T follicular helper cell (primary cell): ENCODE measurements around the gene CES3.
"Not testable (repeated sequence)": the region's sequence is repeated elsewhere in the genome, so short reads cannot be mapped to it uniquely, and the experiment has no call there.

Experiments used
- DNase-seq: peaks from one replicate; pipeline ENCODE4 v3.0.0-alpha.2; 2020; ENCODE audit warnings: low read depth

CES3 gene

DNA sequence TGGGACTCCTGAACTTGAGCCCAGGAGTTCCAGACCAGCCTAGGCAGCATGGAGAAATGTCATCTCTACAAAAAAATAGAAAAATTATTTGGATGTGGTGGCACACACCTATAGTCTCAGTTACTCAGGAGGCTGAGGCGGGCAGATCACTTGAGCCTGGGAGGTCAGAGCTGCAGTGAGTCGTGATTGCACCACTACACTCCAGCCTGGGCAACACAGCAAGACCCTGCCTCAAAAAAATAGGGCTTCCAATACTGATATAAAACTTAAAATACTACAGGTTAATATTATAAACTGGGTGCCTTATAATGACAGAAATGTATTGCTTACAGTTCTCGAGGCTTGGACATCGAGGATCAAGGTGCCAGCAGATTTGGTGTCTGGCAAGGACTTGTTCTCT is 15.1 kb upstream of the CES3 start:
- no peak for DNase-seq

DNA sequence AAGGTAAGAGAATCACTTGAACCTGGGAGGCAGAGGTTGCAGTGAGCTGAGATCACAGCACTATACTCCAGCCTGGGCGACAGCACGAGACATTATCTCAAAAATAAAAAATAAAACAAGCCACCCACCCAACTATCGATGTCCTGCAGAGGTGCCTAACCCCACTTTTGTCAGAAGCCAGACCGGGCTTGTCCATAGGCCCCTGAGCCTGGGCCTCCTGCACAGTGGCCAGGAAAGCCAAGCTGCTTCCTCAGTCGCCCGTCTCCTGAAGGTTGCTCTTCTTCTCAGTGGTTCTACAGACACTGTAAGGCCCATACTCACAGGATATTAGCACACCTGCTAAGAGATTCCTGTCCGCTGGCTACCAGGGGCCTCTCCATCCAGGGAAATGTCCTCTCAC is 14.5 kb upstream of the CES3 start:
- no peak for DNase-seq

DNA sequence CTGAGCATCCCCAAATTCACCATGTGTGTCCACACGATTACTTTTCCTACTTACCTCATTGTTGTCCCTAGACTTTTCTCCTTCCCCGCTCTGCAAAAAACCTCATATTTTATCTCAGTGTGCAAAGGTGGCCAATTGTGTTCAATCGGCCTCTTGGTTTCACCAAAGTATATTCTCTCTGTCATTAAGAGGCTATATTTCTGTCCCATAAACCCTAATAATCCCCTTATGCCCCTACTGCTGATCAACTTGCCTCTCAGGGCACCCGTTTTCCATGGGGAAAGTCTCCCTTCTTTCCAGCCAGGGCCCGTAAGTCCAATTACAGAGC is 14.1 kb upstream of the CES3 start:
- DNase-seq = no peak

DNA sequence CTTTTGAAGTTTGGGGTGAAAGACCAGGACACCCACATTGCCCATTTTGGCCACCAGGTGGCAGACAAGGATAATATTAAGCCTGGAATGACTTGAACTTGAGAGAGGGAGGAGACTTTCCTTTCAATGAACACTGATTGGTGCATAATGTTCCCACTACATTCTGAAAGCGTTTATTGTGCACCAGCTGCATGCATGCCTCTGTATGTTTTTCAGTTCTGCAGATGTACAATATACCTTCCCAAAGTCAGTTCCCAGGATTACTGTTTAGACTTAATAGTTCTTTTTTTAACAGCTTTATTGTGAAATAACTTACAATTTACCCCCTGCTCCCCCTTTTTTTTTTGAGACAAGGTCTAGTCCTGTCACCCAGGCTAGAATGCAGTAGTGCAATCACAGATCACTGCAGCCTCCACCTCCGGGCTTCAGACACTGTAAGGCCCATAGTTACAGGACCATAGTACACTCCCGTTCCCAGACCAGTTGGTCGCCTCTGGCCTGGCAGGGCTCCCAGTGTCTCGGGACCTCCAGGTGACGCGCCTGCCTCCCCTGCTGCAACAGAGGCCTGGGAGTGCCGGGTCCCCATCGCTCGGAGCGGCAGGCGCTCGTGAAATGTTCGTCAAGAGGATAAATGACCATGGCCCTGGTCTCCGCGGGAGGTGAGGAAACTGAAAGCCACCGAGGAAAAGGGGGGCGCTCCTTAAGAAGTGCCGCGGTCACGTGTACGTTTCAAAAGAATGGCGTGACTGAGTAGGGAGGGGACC is 13.6 kb upstream of the CES3 start:
- peak; percentile 78 for DNase-seq

DNA sequence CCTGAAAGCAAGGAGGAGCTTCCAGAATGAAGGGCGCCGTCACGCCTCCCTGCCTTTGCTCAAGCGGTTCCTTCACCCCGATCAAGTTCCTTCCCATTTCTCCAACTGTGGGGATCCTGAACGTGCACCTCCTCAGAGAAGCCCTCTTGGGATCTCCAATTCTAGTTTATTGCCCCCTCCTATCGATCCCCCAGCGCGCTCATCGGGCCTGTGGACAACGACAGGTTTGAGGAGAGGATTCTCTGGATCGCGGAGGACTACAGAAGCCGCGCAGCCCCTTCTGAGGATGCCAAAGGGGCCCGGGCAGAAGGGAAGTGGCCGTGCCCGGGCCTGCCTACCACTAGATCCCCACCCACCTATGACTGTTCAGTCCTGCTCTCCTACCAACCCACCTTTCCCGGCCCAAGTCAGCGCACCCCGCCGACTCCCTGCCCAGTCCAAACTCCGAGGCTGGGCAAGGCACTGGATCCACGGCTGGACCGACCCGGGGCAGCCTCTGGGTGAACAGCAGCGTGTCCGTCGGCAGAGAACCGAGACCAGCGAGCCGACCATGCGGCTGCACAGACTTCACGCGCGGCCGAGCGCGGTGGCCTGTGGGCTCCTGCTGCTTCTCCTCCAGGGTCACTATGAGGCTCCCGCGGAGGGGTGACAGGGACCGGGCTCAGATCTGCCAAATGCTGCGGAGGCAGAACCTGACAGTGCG is 12.8 kb upstream of the CES3 start:
- DNase-seq = no peak

DNA sequence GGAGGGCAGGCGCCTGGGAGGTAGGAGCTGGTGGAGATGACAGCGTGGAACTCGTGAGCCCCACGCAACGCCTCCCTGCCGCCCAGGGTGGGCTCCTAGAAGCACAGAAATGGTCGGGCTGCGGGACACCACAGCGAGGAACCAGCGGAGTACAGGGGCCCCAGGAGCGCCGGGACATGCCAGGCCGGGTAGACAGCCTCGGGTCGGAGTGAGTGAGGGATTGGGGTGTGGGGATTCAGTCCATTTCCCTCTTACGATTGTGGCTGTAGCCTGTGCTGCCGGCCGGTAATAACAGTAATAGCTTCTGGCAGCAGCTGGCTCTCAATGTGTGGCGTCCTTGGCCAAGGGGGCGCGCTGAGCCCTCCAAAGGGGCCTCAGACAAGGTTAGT is 12.2 kb upstream of the CES3 start:
- no peak for DNase-seq

DNA sequence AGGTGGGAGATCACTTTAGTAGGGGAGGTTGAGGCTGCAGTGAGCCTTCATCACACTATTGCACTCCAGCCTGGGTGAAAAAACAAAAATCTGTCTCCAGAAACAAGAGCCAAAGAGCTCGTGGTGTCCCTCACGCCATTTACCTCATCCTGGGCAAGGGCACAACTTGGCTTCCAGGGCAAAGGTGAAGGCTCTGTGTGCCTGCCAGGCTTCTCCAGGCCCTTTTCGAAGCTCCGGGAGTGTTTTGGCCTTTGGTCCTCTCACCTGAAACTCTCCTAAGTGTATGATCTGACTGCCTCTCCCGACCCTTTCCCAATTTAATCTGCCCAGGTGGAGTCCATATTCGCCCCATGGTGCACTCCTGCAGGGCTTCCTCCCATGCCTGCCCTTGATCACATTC is 11.6 kb upstream of the CES3 start:
- no peak for DNase-seq

DNA sequence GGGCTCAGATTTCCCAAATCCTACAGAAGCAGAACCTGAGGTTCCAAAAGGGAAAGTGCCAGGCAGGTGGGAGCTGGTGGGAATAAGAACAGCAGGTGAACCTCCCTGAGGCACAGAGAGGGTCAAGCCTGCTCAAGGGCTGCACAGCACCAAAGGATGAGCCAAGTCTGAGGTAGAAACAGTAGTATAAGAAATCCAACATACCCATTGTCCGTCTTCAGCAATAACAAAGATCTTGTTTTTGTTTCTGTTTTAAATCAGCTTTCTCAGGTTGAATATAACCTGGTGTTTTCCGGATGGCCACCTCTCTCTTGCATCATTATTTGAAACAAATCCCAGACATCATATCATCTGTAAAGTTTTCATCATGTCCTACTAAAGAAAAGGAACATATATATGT is 10.6 kb upstream of the CES3 start:
- no peak for DNase-seq

DNA sequence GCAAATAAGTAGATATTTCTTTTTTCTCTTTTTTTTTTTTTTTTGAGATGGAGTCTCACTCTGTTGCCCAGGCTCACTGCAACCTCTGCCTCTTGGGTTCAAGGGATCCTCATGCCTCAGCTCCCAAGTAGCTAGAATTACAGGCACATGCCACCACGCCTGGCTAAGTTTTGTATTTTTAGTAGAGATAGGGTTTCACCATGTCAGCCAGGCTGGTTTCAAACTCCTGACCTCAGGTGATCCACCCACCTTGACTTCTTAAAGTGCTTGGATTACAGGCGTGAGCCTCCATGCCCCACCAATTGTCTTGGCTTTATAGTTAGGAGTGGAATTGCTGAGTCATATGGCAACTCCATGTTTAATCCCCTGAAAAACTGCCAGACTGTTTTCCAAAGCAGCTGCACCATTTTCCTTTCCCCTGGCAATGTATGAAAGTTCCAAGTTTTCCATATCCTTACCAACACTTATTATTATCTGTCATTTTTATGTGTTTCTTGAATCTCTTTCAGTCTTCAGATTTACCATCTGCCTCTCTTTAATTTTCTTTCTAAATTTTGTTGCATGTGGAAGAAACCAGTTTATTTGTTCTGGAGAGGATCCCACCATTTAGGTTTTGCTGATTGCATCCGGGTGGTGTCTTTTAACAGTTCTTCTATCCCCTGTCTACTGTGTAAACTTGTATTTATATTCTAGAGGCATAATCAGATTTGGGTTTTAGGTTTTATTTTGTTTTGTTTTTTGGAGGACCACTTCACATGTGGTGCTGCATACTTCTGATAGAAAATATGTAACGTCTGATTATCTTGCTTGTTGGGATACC is 9.9 kb upstream of the CES3 start:
- DNase-seq = no peak

DNA sequence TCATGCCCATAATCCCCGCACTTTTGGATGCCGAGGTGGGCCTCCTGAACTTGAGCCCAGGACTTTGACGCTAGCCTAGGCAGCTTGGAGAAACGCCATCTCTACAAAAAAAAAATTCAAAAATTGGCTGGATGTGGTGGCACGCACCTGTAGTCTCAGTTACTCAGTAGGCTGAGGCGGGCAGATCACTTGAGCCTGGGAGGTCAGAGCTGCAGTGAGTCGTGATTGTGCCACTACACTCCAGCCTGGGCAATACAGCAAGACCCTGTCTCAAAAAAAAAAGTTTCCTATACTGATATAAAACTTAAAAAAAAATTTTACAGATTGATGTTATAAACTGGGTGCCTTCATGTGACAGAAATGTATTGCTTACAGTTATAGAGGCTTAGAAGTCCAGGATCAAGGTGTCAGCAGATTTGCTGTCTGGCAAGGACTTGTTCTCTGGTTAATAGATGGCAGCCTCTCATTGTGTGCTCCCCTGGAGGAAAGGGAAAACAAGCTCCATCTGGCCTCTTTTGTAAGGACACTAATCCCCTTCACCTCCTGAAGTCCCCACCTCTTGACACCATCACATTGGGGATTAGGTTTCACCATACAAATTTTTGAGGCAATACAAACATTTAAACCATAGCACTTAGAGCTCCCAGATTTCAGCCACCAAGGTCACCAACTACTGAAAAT is 8.5 kb upstream of the CES3 start:
- no peak for DNase-seq

DNA sequence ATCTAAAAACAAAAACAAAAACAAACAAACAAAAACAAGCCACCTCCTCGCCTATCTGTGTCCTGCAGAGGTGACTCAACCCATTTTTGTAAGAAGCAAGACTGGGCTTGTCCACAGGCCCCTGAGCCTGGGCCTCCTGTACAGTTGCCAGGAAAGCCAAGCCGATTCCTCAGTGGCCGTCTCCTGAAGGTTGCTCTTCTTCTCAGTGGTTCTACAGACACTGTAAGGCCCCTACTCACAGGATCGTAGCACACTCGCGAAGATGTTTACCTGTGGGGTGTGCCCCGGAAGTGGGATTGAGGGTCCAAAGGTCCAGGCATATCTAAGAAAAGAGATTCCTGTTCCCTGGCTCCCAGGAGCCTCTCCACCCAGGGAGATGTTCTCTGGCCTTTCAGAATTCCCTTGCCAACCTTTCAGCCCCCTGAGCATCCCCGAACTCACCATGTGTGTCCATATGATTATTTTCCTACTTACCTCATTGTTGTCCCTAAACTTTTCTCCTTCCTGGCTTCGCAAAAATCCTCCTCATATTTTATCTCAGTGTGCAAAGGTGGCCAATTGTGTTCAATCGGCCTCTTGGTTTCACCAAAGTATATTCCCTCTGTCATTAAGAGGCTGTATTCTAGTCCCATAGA is 7.5 kb upstream of the CES3 start:
- no peak for DNase-seq

DNA sequence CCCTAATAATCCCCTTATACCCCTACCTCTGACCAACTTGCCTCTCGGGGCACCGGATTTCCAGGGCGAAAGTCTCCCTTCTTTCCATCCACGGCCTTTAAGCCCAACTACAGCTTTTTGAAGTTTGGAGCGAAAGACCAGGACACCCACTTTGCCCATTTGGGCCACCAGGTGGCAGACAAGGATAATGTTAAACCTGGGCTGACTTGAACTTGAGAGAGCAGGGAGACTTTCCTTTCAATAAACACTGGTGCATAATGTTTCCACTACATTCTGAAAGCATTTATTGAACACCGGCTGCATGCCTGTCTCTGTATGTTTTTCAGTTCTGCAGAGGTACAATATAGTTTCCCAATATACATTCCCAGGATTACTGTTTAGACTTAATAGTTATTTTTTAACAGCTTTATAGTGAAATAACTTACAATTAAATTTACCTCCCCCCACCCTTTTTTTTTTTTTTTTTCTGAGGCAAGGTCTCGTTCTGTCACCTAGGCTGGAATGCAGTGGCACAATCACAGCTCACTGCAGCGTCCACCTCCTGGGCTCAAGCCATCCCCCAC is 6.9 kb upstream of the CES3 start:
- peak; percentile 64 for DNase-seq

DNA sequence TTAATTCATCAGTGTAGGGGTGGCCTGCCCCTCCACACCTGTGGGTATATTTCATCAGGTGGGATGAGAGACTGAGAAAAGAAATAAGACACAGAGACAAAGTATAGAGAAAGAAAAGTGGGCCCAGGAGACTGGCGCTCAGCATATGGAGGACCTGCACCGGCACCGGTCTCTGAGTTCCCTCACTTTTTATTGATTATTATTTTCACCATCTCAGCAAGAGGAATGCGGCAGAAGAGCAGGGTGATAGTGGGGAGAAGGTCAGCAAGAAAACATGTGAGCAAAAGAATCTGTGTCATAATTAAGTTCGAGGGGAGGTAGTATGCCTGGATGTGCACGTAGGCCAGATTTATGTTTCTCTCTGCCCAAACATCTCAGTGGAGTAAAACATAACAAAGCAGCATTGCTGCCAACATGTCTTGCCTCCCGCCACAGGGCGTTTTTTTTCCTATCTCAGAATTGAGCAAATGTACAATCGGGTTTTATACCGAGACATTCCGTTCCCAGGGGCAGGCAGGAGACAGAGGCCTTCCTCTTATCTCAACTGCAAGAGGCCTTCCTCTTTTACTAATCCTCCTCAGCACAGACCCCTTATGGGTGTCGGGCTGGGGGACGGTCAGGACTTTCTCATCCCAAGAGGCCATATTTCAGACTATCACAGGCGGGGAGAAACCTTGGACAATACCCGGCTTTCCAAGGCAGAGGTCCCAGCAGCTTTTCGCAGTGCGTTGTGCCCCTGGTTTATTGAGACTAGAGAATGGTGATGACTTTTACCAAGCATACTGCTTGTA is 5.5 kb upstream of the CES3 start:
- DNase-seq = not testable (repeated sequence)

DNA sequence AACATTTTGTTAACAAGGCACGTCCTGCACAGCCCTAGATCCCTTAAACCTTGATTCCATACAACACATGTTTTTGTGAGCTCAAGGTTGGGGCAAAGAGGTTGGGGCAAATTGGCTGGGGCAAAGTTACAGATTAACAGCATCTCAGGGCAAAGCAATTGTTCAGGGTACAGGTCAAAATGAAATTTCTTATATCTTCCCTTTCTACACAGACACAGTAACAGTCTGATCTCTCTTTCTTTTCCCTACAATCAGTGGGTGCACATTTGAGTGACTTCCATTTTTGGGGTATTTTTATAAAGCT is 5.0 kb upstream of the CES3 start:
- DNase-seq = not testable (repeated sequence)

DNA sequence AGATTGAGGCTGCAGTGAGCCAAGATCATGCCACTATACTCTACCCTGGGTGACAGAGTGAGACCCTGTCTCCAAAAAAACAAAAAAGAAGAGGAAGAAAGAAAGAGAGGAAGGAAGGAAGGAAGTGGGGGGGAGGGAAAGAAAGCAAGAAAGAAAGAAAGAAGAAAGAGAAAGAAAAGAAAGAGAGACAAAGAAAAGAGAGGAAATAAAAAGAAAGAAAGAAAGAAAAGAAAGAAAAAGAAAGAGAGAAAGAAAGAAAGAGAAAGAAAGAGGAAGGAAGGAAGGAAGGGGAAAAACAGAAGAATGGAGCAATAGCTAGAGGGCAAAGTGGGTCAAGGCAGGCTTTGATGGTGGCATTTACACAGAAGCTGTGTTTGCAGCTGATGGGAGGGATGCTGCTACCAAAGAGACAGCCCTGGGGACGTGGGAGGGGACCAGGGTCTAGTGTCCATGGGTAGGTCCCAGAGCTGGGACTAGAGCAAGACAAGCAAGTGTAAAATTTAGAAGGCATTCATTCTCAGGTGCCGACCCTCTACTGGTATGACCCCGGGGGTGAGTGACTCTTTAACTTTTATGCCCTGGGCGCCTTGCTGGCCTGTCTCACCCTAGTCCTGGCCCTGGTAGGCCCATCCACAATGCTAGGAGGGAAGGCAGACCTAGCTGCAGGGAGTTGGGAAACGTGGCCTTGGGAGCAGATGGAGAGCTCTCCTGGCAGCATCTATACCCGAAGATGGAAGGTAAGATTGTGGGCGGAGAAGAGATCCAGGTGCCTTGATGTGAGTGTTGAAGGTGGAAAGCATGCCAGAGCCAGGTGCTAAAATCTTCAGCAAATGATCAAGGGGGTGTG is 2.0 kb upstream of the CES3 start:
- no peak for DNase-seq

DNA sequence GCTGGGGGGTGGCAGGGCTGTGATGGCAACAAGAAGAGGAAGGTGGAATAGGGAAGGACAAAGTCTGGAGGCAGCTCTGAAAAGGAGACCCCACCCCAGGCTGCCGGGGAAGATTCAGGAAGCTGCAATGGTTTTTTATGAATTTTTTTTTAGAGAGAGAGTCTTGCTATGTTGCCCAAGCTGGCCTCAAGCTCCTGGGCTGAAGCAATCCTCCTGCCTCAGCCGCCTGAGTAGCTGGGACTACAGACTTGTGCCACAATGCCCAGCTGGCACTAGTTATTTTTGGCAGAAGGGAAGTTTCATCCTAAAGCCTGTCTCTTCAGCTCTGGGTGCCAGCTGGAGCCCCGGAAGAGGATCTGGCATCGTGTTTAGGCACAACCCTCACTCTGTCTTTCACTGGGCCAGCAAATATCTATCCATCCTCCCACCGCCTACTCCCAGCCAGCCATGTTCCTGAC is 1.3 kb upstream of the CES3 start:
- DNase-seq = no peak

DNA sequence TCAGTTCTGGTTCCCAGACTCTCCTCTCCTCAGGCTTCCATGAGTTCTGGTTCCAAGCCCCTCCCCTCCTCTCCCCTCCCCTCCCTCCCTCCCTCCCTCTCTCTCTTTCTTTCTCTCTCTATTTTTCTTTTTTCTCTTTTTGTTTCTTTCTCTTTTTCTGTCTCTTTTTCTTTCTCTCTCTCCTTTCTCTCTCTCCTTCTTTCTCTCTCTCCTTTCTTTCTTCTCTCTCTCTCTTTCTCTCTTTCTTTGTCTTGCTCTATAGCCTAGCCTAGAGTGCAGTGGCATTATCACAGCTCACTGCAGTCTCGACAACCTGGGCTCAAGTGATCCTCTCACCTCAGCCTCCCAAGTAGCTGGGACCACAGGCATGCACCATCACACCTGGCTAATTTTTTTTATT is 796 bp upstream of the CES3 start:
- no peak for DNase-seq

DNA sequence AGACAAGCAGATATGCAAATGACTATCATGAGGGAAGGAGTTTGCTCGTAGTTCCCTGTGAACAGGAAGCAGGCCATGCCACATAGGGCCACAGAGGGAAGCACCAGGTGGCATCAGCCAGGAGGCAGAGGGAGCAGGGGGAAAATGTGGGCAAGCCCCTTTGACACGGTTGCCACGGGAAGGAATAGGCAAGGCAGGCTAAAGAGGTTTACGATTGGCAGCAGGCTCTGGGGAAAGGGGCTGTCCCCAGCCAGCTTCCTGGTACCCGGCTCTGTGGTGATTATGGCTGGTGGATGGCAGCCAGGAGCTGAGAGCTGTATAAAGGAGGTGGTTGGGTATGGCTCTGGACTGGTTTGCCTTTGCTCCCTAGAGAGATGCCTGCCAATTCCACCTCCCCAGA is 848 bp downstream of the CES3 start:
- no peak for DNase-seq

DNA sequence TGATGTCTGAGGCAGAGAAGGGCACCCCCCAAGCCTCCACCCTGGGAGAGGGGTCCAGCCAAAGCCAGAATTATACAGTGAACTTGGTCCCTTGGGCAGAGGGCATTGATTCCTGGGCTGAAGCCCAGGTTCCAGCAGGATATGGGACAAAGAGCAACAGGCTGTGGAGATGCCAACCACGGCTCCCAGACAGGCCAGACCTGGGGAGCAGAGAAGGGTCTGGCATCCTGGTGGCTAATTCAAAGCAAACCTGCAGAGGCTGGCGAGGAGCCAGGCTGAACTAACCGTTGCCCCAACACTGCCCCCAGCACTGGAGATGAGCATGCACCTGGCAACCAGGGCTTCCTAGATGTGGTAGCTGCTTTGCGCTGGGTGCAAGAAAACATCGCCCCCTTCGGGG is 3.0 kb downstream of the CES3 start:
- DNase-seq = no peak

DNA sequence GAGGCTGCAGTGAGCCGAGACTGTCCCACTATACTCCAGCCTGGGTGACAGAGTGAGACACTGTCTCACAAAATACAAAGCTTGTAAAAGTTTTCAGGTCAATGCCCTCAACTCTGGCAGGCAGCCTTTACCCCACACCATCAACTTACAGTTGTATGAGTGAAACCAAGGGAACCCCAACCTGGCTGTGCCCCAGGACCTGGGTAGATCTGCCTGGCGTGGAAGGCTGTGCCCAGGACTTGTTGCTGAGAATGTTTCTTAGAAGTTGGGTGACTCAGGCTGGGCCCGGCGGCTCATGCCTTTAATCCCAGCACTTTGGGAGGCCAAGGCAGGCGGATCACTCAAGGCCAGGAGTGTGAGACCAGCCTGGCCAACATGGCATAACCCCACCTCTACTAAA is 7.8 kb downstream of the CES3 start:
- DNase-seq = no peak
